NCI-H2171 treated with DMSO at 0.1 percent for 48 hours (cell line): Measurements from ENCODE around the gene CLEC4E.
"Not testable (repeated sequence)": the region's sequence is repeated elsewhere in the genome, so short reads cannot be mapped to it uniquely, and the experiment has no call there.

ENCODE experiments used
- DNase-seq: peaks from one replicate; lab custom pipeline; 2025; lab: John Stamatoyannopoulos, UW

The CLEC4E gene, protein sequence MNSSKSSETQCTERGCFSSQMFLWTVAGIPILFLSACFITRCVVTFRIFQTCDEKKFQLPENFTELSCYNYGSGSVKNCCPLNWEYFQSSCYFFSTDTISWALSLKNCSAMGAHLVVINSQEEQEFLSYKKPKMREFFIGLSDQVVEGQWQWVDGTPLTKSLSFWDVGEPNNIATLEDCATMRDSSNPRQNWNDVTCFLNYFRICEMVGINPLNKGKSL

DNA sequence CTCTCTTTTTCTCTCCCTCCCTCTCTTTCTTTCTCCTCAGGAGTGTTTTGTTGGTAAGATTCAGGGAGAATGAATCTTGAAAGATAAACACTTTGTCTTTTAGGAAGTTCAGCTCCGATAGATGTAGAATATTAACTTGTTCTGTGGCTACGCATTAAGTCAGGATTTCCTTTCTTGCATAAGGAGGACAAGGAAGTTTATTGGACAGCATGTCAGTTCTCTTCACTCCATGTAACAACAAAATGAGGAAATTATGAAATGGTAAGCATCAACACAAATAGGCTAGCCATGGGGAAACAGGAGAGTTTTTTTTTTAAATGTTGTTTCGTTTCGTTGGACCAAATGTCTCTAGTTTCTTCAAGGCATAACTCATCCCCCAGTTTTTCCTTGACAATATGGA lies at the start of gene CLEC4E:
TSS of gene CLEC4E (minus strand) at position 75 of the 400 bp plus-strand sequence. CDS start 108 bp downstream, outside the sequence.
- DNase-seq = not testable (repeated sequence)

- DNase-seq = no peak
These were observed 49.0 kb upstream of the CLEC4E start for GRCh38 chr12:8589679-8590078.

DNA sequence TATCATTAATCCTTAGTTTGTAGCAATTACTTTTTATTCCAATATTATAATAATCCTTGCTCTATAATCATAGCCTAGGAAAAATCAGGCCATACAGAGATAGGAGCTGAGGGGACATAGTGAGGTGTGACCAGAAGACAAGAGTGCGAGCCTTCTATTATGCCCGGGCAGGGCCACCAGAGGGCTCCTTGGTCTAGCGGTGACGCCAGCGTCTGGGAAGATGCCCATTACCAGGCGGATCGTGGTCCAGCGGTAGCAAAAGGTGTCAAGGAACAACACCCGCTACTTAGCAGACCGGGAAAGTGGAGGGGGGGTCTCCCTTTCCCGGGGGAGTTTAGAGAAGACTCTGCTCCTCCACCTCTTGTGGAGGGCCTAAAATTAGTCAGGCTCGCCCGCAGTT lies 43.8 kb upstream of the CLEC4E start:
- not testable (repeated sequence) for DNase-seq

GRCh38 chr12:8584004-8584403 lies 43.3 kb upstream of the CLEC4E start:
- no peak for DNase-seq

DNA sequence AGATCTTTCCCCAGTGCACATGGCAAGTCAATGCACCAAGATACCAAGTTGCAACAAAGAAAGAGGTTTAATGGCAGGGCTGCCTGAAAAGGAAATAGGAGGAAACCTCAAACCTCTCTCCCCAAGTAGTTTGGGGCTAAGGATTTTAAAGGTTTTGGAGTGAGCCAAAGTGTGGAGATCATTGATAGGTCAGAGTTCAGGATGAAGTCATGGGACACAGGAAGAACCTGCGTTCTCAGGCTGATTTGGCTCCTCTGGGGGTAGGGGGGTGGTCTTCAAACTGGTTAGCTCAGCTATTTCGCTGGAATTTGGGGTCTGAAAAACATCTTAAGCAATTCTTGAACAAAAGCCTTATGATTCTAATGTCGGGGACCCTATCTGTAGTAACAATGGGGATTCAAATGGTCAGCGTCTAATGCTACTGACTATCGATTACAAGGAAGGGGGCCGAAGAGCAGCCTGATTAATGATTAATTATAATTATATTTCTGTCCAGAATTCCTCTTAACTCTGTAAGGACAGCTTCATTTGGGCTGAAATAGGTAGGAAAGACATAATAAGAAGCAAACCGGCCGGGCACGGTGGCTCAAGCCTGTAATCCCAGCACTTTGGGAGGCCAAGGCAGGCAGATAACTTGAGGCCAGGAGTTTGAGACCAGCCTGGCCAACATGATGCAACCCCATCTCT lies 40.5 kb upstream of the CLEC4E start:
- DNase-seq = no peak

- no peak for DNase-seq
These were observed 37.2 kb upstream of the CLEC4E start for GRCh38 chr12:8577879-8578278.

DNA sequence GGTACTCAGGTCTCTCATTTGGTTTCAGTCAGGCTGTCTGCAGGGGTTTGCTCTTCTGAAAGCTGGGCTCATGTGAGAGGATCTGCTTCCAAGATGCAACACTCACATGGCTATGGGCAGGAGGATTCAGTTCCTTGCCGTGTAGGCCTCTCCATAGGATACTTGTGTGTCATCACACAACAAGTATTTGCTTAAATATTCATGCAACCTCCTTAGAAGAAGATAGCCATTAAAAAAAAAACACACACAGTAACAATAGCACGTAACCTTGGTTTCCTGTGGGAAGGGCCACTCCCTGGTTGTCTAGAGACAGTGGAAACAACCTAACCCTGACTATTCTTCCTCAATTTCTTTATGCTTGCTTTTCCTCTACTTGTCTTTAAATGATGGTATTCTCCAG lies 31.8 kb upstream of the CLEC4E start:
- no peak for DNase-seq

DNA sequence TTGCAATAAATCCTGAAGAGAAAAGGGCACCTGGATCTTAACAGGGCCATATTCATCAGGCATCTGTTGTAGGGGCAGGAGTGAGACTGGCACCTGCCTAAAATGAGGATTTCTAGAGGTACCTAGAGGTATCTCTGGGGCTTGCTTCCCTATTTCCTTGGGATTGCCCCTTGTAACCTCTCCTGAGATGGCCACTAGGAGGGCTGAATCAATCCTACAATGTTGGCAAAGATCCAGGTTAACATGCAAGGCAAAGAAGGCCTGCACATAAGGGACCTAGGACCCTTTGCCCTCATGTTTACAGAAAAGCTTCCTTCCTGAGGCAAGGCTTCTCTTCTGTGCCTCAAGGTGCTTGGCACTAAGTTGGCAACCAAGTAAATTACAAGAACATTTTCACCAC lies 25.8 kb upstream of the CLEC4E start:
- DNase-seq = no peak

DNA sequence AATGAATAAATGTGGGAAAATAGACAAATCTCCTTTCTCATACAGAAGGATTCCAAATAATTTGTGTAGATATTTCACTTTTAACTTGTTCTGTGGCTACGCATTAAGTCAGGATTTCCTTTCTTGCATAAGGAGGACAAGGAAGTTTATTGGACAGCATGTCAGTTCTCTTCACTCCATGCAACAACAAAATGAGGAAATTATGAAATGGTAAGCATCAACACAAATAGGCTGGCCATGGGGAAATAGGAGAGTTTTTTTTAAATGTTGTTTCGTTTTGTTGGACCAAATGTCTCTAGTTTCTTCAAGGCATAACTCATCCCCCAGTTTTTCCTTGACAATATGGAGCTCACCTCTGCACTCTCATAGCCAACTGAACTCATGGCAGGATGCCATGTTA lies 25.3 kb upstream of the CLEC4E start:
- not testable (repeated sequence) for DNase-seq

- DNase-seq = no peak
These were observed 24.0 kb upstream of the CLEC4E start for GRCh38 chr12:8564656-8565055.

DNA sequence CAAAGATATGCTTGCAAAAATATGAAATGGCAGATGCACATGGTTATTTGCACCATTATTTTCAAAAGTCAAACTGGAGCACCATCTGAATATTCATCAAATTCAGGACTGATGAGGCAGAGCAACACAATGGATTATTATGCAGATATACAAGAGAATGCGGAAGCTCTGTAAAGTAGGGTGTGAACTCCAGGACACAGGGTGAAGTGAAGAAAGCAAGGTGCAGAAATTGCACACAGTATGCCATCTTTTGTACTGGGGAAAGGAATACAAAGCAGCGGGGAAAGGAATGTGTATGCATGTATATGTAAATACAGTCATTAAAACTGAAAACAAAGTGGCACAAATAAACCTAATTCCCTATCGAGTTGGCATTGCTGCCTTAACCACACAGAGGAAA lies 22.7 kb upstream of the CLEC4E start:
- no peak for DNase-seq

- peak; percentile 39 for DNase-seq
These were observed 21.6 kb upstream of the CLEC4E start for GRCh38 chr12:8562310-8562709.

GRCh38 chr12:8561011-8561410 lies 20.3 kb upstream of the CLEC4E start:
- DNase-seq = no peak

- no peak for DNase-seq
These were observed 19.0 kb upstream of the CLEC4E start for GRCh38 chr12:8559676-8560075.

DNA sequence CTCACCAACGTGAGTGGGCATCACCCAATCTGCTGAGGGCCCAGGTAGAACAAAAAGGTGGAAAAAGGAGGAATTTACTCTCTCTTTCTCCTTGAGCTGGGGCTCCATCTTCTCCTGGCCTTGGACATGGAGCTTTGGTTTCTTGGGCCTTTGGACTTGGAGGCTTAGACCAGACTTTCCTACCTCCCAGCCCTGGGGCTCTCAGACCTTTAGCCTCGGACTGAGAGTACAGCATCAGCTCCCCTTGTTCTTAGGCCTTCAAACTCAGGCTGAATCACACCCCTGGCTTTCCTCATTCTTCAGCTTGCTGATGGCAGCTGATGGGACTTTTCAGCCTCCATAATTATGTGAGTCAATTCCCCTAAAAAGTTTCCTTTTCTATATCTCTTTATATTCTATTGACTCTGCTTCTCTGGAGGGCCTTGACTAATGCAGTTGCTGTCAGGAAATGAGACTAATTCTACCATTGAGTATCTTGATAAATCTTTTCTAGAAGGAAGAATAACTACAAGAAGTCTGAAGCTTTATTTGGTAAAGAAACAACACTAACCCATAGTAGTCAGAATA lies 15.9 kb upstream of the CLEC4E start:
- no peak for DNase-seq

GRCh38 chr12:8554451-8555195 lies 13.9 kb upstream of the CLEC4E start:
- no peak for DNase-seq

DNA sequence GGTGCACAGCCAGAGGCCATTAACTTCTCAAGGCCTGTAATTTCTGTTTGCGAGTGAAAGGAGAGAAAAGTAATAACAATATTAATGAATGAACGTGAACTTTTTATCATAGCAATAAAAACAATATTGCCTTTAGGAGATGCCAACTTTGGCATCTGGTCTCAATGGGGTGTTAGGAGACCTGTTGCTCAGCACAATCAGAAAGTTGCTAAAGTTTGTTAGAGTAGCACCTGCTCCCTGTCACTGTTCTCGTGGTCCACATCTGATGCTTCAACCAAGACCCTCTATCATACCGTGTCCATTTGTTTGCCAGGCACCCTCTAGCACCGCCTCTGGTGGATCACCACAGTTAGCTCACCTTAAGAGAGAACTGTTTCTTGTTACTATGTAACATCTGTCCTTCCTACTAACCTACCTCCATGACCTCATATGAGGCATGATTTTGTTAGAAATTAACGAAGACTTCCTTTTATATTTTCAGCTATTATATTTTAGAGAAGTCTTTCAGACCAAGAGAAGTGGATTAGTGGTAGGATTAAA lies 12.5 kb upstream of the CLEC4E start:
- DNase-seq = no peak

DNA sequence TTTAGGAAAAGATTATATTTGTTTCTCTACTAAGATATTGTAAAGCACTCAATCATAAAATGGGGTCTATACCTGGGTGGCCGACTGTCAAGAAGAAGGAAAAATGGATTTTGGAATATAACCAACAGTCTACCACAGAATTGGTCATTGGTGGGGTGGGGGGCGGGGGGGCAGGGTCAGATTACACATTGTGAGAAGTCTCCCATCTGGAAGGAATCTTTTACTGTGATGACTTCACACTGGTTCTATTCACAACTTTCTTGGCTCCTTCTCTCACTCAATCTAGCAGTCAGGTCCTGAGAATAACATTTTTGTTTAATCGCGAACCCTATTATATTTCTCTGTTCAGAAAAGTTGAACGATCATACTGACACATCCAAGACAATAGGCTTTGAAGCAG lies 8.7 kb upstream of the CLEC4E start:
- no peak for DNase-seq

DNA sequence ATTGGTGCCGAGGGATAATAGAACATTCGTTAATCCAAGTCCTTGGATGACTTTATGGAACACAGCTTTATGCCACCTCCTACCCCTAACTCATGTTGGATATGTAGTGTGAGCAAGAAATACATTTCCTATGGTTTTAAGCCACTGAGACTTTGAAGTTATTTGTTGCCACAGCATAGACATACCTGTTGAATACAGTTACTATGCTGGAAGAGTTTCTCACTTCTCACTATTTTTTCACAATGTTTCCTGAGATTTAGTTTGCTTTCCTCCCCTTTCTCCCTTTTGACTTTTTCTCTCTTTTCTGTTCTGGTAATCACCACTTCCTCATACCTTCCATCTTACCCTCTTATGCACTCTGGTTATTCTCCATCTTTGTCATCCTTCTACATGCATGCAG lies 7.5 kb upstream of the CLEC4E start:
- no peak for DNase-seq

GRCh38 chr12:8547645-8548044 lies 6.9 kb upstream of the CLEC4E start:
- DNase-seq = no peak

GRCh38 chr12:8546591-8546990 lies 5.9 kb upstream of the CLEC4E start:
- no peak for DNase-seq

DNA sequence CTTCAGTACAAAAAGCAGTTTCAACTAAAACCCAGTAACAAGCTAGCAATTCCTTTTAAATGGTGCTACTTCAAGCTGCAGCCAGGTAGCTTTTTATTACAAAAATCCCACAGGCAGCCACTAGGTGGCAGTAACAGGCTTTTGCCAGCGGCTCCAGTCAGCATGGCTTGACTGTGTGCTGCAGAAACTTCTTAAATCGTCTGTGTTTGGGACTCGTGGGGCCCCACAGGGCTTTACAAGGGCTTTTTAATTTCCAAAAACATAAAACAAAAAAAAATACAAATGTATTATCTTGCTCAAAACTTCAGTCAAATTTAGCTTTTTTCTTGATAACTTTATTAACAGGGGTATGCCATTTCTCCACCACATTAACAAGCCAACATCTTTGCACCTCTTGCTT lies 3.6 kb upstream of the CLEC4E start:
- peak; percentile 83 for DNase-seq

- DNase-seq = no peak
These were observed 857 bp upstream of the CLEC4E start for GRCh38 chr12:8541562-8541961.
